Tibial nerve (tissue), 3 donors: Measurements from ENCODE around the gene SPTY2D1.

ENCODE experiments used
- EP300 ChIP-seq, 2 donors: sonication (generic); formaldehyde crosslinking; IDR thresholded peaks; one replicate each; pipeline ENCODE4 v1.6.1; 2017; ENCODE audit warnings: antibody characterized with exemption in 2 of 2, mild to moderate bottlenecking in 1 of 2
- POLR2A ChIP-seq, 2 donors: fragments of 450-650 bp; IDR thresholded peaks; one replicate each; pipeline ENCODE4 v1.6.1; 2017; ENCODE audit warnings: antibody characterized with exemption in 2 of 2, mild to moderate bottlenecking in 2 of 2, moderate library complexity in 2 of 2

GRCh38 chr11:18564149-18564548 lies 70.0 kb downstream of the SPTY2D1 start:
- no peak for TF ChIP-seq POLR2A (IDR thresholded peaks at IDR 0.05)
- TF ChIP-seq EP300 (IDR thresholded peaks at IDR 0.05), result no peak
